Ovary (tissue), 3 donors: ENCODE results near the gene LHFPL4.

Source experiments
- POLR2A ChIP-seq: fragments of 450-650 bp; IDR thresholded peaks from one replicate; pipeline ENCODE4 v1.6.1; 2017; ENCODE audit warnings: antibody characterized with exemption, mild to moderate bottlenecking, moderate library complexity
- TF ChIP-seq, protein P1 (sequence below), 3 donors: fragments of 450-650 bp in 2 of 3; fragments of 200-600 bp in 1 of 3; IDR thresholded peaks; one replicate each; pipeline versions ENCODE4 v1.5.1 to v1.8.0; 2016 to 2022; ENCODE audit warnings: antibody characterized with exemption in 3 of 3, mild to moderate bottlenecking in 1 of 3
- donor health status: DM: no; HTN: no; CAD: no.

DNA sequence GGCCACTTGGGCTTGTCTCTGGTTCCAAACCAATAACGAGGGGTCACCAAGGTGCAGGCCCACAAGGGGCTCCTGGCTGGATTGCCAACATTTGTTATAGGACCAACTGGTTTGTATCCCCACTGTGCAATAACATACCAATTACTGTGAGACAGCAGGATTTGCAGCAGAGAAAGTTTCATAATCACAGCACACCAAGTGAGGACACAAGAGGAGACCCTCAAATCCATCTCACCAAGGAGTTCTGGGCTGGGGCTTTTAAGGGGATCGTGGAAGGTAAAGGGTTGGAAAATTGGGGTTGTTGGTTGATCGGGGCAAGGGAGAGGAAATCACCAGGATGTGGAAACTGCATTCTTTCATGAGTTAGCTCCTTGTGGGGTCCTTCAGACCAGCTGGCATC is 29.7 kb upstream of the LHFPL4 start:
- TF ChIP-seq POLR2A: no peak
- TF ChIP-seq, protein P1, sequence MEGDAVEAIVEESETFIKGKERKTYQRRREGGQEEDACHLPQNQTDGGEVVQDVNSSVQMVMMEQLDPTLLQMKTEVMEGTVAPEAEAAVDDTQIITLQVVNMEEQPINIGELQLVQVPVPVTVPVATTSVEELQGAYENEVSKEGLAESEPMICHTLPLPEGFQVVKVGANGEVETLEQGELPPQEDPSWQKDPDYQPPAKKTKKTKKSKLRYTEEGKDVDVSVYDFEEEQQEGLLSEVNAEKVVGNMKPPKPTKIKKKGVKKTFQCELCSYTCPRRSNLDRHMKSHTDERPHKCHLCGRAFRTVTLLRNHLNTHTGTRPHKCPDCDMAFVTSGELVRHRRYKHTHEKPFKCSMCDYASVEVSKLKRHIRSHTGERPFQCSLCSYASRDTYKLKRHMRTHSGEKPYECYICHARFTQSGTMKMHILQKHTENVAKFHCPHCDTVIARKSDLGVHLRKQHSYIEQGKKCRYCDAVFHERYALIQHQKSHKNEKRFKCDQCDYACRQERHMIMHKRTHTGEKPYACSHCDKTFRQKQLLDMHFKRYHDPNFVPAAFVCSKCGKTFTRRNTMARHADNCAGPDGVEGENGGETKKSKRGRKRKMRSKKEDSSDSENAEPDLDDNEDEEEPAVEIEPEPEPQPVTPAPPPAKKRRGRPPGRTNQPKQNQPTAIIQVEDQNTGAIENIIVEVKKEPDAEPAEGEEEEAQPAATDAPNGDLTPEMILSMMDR (IDR thresholded peaks at IDR 0.05): no peak
